K562 (cell line): ENCODE results near the gene PRM3. TPM values are rescaled to one million over a fixed set of nuclear protein-coding genes. Genes with fewer than 3 reads are reported as not detected.

Experiments
- ATAC-seq: fragments of 200-7000 bp; cut with Tn5 transposase; 3 replicates; pipeline ENCODE4 v1.9.1; 2020; ENCODE audit warnings: moderate library complexity
- BruUV-seq: library from RNA; stranded (reverse); fragments of 400-500 nt; replicated peaks from 2 replicates; lab custom pipeline; 2021; lab: Mats Ljungman, UMichigan
- CTCF ChIA-PET: fragments of 300-600 bp; formaldehyde crosslinking; extraction: SDS; loops from one replicate; lab custom pipeline; 2021; ENCODE audit warnings: low intra/inter-chr PET ratio; lab: Yijun Ruan, JAX
- POLR2A ChIA-PET: fragments of 300-600, 350-650 bp; sonication (Branson Sonifier 250); formaldehyde crosslinking; extraction: SDS; loops from one replicate; lab custom pipeline; 2021; ENCODE audit warnings: antibody characterized with exemption, inconsistent platforms; lab: Yijun Ruan, JAX
- DNase-seq, 4 experiments: peaks; one replicate each; pipeline versions ENCODE4 v3.0.0 to v3.0.0-alpha.2; 2011 to 2018; ENCODE audit warnings: low spot score in 3 of 4, mixed read lengths in 3 of 4; ENCODE audit errors: extremely low read depth in 1 of 4
- FAIRE-seq: peaks from 2 replicates; lab custom pipeline; 2011; peaks lifted over from hg19 to GRCh38; lab: Jason Lieb, UNC
- H2AFZ ChIP-seq: 2 replicates; pipeline ENCODE4 v1.6.0; 2011; ENCODE audit warnings: low read depth, low read length, control low read depth, inconsistent platforms
- H3K27ac ChIP-seq: fragments of 200-600 bp; 3 replicates; pipeline ENCODE4 v1.8.0; 2011; ENCODE audit warnings: low read depth, mild to moderate bottlenecking, control low read depth, inconsistent platforms, low read length, moderate library complexity, mixed read lengths; ENCODE audit errors: extremely low read depth
- H3K27me3 ChIP-seq, 2 experiments: fragments of 300-600 bp in 1 of 2; 2 replicates in 1 of 2; 3 replicates in 1 of 2; pipeline versions ENCODE4 v1.6.0 to v1.8.0; 2011; ENCODE audit warnings: inconsistent platforms in 2 of 2, low read length in 2 of 2, mild to moderate bottlenecking in 1 of 2, mixed read lengths in 1 of 2, moderate library complexity in 1 of 2; ENCODE audit not compliant: control insufficient read depth in 2 of 2, insufficient read depth in 2 of 2
- H3K36me3 ChIP-seq: fragments of 300-600 bp; 3 replicates; pipeline ENCODE4 v1.8.0; 2011; ENCODE audit warnings: mild to moderate bottlenecking, low read length, inconsistent platforms; ENCODE audit not compliant: control insufficient read depth, insufficient read depth
- H3K4me1 ChIP-seq, 2 experiments: fragments of 200-600 bp in 1 of 2; replicated peaks in 1 of 2; 2 replicates in 1 of 2; 3 replicates in 1 of 2; pipeline versions ENCODE4 v1.5.1 to v1.8.0; 2011; ENCODE audit warnings: inconsistent platforms in 2 of 2, low read length in 2 of 2, mild to moderate bottlenecking in 1 of 2, mixed read lengths in 1 of 2, moderate library complexity in 1 of 2; ENCODE audit not compliant: control insufficient read depth in 2 of 2, insufficient read depth in 2 of 2
- H3K4me2 ChIP-seq: 2 replicates; pipeline ENCODE4 v1.6.1; 2011; ENCODE audit warnings: low read length, control low read depth, inconsistent platforms, mixed read lengths; ENCODE audit not compliant: insufficient read depth
- H3K4me3 ChIP-seq: fragments of 200-600 bp; sonication (generic), shearing (Covaris generic); 2 replicates; pipeline ENCODE4 v1.5.1; 2016; ENCODE audit warnings: control low read depth, inconsistent platforms
- H3K79me2 ChIP-seq: fragments of 200-600 bp; 3 replicates; pipeline ENCODE4 v1.8.0; 2011; ENCODE audit warnings: low read length, inconsistent platforms; ENCODE audit not compliant: control insufficient read depth, insufficient read depth
- H3K9ac ChIP-seq, 2 experiments: 2 replicates each; pipeline versions ENCODE4 v1.6.0 to v1.6.1; 2011; ENCODE audit warnings: low read depth in 2 of 2, low read length in 2 of 2, control low read depth in 1 of 2, inconsistent platforms in 1 of 2, mild to moderate bottlenecking in 1 of 2, mixed read lengths in 1 of 2; ENCODE audit not compliant: insufficient read depth in 1 of 2
- H3K9me1 ChIP-seq: one replicate; pipeline ENCODE4 v1.6.0; 2011; ENCODE audit warnings: inconsistent platforms, mild to moderate bottlenecking, low read length, moderate library complexity; ENCODE audit not compliant: control insufficient read depth, insufficient read depth
- H3K9me3 ChIP-seq: replicated peaks from 2 replicates; pipeline ENCODE4 v1.5.1; 2011; ENCODE audit warnings: low read depth, low read length, inconsistent platforms; ENCODE audit not compliant: control insufficient read depth, insufficient read depth
- H4K20me1 ChIP-seq: replicated peaks from 2 replicates; pipeline ENCODE4 v1.6.1; 2011; ENCODE audit warnings: low read length, inconsistent platforms, mixed read lengths; ENCODE audit not compliant: control insufficient read depth, insufficient read depth
- CHD2 ChIP-seq: IDR thresholded peaks from 2 replicates; pipeline ENCODE4 v1.6.1; 2011; ENCODE audit warnings: low read depth, low read length
- IRF9 ChIP-seq: fragments of 450-650 bp; IDR thresholded peaks from 2 replicates; pipeline ENCODE4 v1.6.1; 2016; ENCODE audit warnings: missing biosample characterization, missing genetic modification characterization
- MLLT1 ChIP-seq, 2 experiments: fragments of 450-650 bp; IDR thresholded peaks; 2 replicates each; pipeline ENCODE4 v1.6.1; 2016
- PCBP2 ChIP-seq: fragments of 200-400 bp; formaldehyde crosslinking; IDR thresholded peaks from 2 replicates; pipeline ENCODE4 v1.6.1; 2018; ENCODE audit warnings: low read length, low read depth, mild to moderate bottlenecking, moderate library complexity; ENCODE audit not compliant: poor library complexity, severe bottlenecking
- STAG1 ChIP-seq: sonication (generic); formaldehyde crosslinking; IDR thresholded peaks from 2 replicates; pipeline ENCODE4 v1.5.0; 2020; ENCODE audit warnings: missing genetic modification reagents, borderline replicate concordance
- TCFL5 ChIP-seq: fragments of 250-450 bp; sonication (Bioruptor Pico); conservative IDR thresholded peaks from 2 replicates; pipeline ENCODE4 v1.6.1; 2021; ENCODE audit warnings: mild to moderate bottlenecking, moderate library complexity, matching md5 sums
- XRCC5 ChIP-seq: fragments of 200-400 bp; formaldehyde crosslinking; IDR thresholded peaks from 2 replicates; pipeline ENCODE4 v1.6.1; 2017; ENCODE audit warnings: low read depth, mild to moderate bottlenecking, low read length
- ZNF395 ChIP-seq: fragments of 200-800 bp; sonication (Bioruptor generic); IDR thresholded peaks from 2 replicates; pipeline ENCODE4 v1.6.1; 2017; ENCODE audit warnings: missing genetic modification characterization, missing compliant biosample characterization
- ZSCAN29 ChIP-seq: fragments of 450-650 bp; IDR thresholded peaks from 2 replicates; pipeline ENCODE4 v1.6.1; 2017
- WGBS: fragments of 100-300 bp; shearing (Covaris generic); methylation state at CpG from one replicate; pipeline ENCODE4 v1.1.6; 2016; ENCODE audit warnings: low coverage, mixed read lengths; ENCODE audit not compliant: insufficient coverage; ENCODE audit errors: missing lambda C conversion rate; 5-methylcytosine and 5-hydroxymethylcytosine counted together
- in situ Hi-C: fragments of 300-500 bp; cut with MboI; formaldehyde crosslinking; loops from 4 replicates; pipeline ENCODE4 v1.15.0; 2018; ENCODE audit warnings: inconsistent platforms, mixed read lengths
- intact Hi-C: fragments of 100-400 bp; cut with micrococcal nuclease; formaldehyde crosslinking; loops from 2 replicates; pipeline ENCODE4 v1.14.2; 2022
- polyA plus RNA-seq, 8 experiments: library from polyadenylated mRNA; depleted of rRNA in 4 of 8; stranded (reverse) in 5 of 8; unstranded in 3 of 8; fragments of >200 nt; fragmentation: Nextera tagmentation in 2 of 8; fragmentation: Illumina TruSeq in 1 of 8; extraction: Ambion mirVana in 2 of 8; extraction: Trizol in 1 of 8; gene quantifications; 2 replicates each; pipeline versions ENCODE4 v1.2.1 to v1.2.3, GENCODE V29; 2011 to 2014; ENCODE audit warnings: inconsistent platforms in 1 of 8, missing spikeins in 1 of 8
- total RNA-seq, 7 experiments: library from RNA; depleted of rRNA in 6 of 7; stranded (reverse); fragments of >200 nt in 6 of 7; fragmentation: Illumina TruSeq in 2 of 7; extraction: Trizol in 2 of 7; gene quantifications; 2 replicates each; pipeline versions ENCODE4 v1.2.1 to v1.2.3, GENCODE V29; 2011 to 2021; ENCODE audit warnings: low replicate concordance in 1 of 7
- TF ChIP-seq, protein P1 (sequence below): fragments of 450-650 bp; formaldehyde crosslinking; IDR thresholded peaks from 2 replicates; pipeline ENCODE4 v1.4.0; 2020; ENCODE audit warnings: mild to moderate bottlenecking, moderate library complexity
- TF ChIP-seq, protein P2 (sequence below): fragments of 250-450 bp; sonication (Bioruptor Pico); IDR thresholded peaks from 2 replicates; pipeline ENCODE4 v1.5.1; 2021; ENCODE audit warnings: mild to moderate bottlenecking
- TF ChIP-seq, protein P3 (sequence below): fragments of 250-450 bp; sonication (Bioruptor Pico); IDR thresholded peaks from 2 replicates; pipeline ENCODE4 v1.8.0; 2021; ENCODE audit warnings: borderline replicate concordance, mild to moderate bottlenecking, moderate library complexity; ENCODE audit not compliant: poor library complexity, severe bottlenecking

The PRM3 gene
- total and polyA plus RNA-seq, 9 of the 15 experiments (the other 6 are each of a cell fraction or from before 2014, with no cell fraction given) = not detected

DNA sequence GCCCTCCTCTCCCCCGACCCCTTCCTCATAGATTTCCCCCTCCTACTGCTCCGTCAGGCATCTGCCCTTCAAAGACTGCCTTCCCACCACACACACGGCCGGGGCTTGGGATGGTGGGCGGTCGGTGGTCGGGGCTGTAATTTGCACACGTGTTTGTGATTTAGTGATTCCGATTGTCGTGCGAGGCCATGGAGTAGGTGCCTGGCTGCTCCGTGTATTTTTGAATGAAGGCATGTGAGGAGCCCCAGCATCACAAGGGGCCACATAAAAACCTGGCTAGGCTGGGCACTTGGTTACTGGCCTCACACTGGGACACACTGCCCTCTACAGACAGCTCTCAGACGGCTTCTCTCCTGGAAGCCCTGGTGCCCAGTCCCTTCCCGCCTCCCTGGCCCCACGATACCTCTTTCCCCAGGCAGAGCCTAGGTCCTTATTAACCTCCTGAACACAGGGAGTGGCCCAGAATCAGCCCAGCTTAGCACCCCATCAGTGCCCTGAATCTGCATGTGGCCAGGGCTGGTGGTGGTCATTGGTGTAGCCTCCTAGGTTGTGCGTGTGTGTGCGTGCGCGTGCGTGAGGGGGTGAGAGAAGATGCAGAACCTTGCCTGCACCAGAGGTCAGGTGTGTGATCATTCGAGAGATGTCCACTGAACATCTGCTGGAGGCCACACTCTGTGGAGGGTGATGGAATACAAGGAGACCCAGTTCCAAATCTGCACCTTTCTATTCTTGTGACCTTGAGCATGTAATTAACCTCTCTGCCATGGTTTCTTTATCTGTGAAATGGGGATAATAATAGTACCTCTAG lies 16.1 kb downstream of the PRM3 start:
- FAIRE-seq (peak; percentile 87), DNase-seq (peak; percentile 64 to 85 (median 76)), ATAC-seq (peak; percentile 68)
- 20% methylated on average over 21 of the region's 21 CpGs for WGBS
- H3K4me2 ChIP-seq = peak overlapping the region; percentile 77
- H3K27ac ChIP-seq = no peak overlapping the region; the same call in 2 of the 3 replicates
- H3K79me2 ChIP-seq = peaks cover 33% of the 10 kb centered on the region
- H3K4me3 ChIP-seq = peak overlapping the region; percentile 82
- H3K9me3 ChIP-seq = no peaks in the 10 kb centered on the region
- H3K9me1 ChIP-seq = no peaks in the 10 kb centered on the region
- ChIA-PET POLR2A (interaction anchor here (0.7 to 1.8 kb wide), 6 partner anchors 8 to 144 kb away, joined by 3 to 6 read pairs (median 3); no protein-coding TSS in a partner anchor), CTCF (interaction anchor here (2.0 to 5.2 kb wide), 2 partner anchors 99 to 286 kb away, joined by 6 to 58 read pairs; no protein-coding TSS in a partner anchor)
- H3K9ac ChIP-seq = peak overlapping the region; percentile 80 to 91; a peak in 2 of 4 replicates
- H3K4me1 ChIP-seq = peaks cover 32 to 40% of the 10 kb centered on the region in 2 experiments; a peak in 4 of 5 replicates
- H4K20me1 ChIP-seq = peaks cover 11% of the 10 kb centered on the region; the same call in 1 of the 2 replicates
- intact Hi-C loops (loop anchor here (1.0 to 10.0 kb wide), 4 partner anchors 53 to 285 kb away; no protein-coding TSS in a partner anchor), in situ Hi-C loops (no loop called here)
- H2AFZ ChIP-seq = 0 out of 2 replicates have a peak overlapping the region, but pooled peaks have one; percentile 92
- H3K36me3 ChIP-seq = peaks cover 18% of the 10 kb centered on the region; the same call in 1 of the 3 replicates
- BruUV-seq = no TSS peak
- H3K27me3 ChIP-seq = peaks cover 0 to 9% of the 10 kb centered on the region in 2 experiments; a peak in 1 of 5 replicates
- TF ChIP-seq ZNF395 (CRISPR knock-in tag) = no peak
- TF ChIP-seq, protein P1, sequence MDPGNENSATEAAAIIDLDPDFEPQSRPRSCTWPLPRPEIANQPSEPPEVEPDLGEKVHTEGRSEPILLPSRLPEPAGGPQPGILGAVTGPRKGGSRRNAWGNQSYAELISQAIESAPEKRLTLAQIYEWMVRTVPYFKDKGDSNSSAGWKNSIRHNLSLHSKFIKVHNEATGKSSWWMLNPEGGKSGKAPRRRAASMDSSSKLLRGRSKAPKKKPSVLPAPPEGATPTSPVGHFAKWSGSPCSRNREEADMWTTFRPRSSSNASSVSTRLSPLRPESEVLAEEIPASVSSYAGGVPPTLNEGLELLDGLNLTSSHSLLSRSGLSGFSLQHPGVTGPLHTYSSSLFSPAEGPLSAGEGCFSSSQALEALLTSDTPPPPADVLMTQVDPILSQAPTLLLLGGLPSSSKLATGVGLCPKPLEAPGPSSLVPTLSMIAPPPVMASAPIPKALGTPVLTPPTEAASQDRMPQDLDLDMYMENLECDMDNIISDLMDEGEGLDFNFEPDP (CRISPR knock-in tag) = no peak
- TF ChIP-seq IRF9 (tag) = no peak
- no peak for TF ChIP-seq TCFL5
- TF ChIP-seq, protein P2, sequence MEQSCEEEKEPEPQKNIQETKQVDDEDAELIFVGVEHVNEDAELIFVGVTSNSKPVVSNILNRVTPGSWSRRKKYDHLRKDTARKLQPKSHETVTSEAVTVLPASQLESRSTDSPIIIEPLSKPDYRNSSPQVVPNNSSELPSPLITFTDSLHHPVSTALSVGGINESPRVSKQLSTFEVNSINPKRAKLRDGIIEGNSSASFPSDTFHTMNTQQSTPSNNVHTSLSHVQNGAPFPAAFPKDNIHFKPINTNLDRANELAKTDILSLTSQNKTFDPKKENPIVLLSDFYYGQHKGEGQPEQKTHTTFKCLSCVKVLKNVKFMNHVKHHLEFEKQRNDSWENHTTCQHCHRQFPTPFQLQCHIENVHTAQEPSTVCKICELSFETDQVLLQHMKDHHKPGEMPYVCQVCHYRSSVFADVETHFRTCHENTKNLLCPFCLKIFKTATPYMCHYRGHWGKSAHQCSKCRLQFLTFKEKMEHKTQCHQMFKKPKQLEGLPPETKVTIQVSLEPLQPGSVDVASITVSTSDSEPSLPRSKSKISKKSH (CRISPR knock-in tag) = no peak
- no peak for TF ChIP-seq MLLT1 (IDR thresholded peaks at IDR 0.05)
- TF ChIP-seq, protein P3, sequence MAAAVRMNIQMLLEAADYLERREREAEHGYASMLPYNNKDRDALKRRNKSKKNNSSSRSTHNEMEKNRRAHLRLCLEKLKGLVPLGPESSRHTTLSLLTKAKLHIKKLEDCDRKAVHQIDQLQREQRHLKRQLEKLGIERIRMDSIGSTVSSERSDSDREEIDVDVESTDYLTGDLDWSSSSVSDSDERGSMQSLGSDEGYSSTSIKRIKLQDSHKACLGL (CRISPR knock-in tag) = no peak
- TF ChIP-seq XRCC5 = no peak
- no peak for TF ChIP-seq CHD2
- no peak for TF ChIP-seq ZSCAN29
- no peak for TF ChIP-seq PCBP2
- peak; percentile 77; the same call in 1 of the 2 replicates for TF ChIP-seq STAG1 (CRISPR knock-in tag)
